ENCODE measurements around the gene SPATA45.
"Not testable (repeated sequence)": the region's sequence is repeated elsewhere in the genome, so short reads cannot be mapped to it uniquely, and the experiment has no call there.

Gene SPATA45

GRCh38 chr1:212838145-212838544 lies 9.3 kb downstream of the SPATA45 start:
- no peak for DNase-seq
- TF ChIP-seq CTCF (IDR thresholded peaks at IDR 0.05; ENCODE audit: low read depth, low read length) = no peak
- Histone ChIP-seq H3K36me3 (no peaks in the 10 kb centered on the region), H3K4me3 (ENCODE audit: low read depth, low read length) (no peak overlapping the region), H3K27ac (no peak overlapping the region), H3K27me3 (ENCODE audit: insufficient read depth, low read depth, severe bottlenecking) (no peaks in the 10 kb centered on the region), H3K9me3 (ENCODE audit: severe bottlenecking) (no peaks in the 10 kb centered on the region)

GRCh38 chr1:212833211-212834207 lies 13.9 kb downstream of the SPATA45 start:
- not testable (repeated sequence) for H3K27ac ChIP-seq; H3K36me3 ChIP-seq; H3K4me3 ChIP-seq (ENCODE audit: low read depth, low read length); DNase-seq; H3K27me3 ChIP-seq (ENCODE audit: insufficient read depth, low read depth, severe bottlenecking); H3K9me3 ChIP-seq (ENCODE audit: severe bottlenecking)

GRCh38 chr1:212828395-212828794 lies 19.1 kb downstream of the SPATA45 start:
- no peak overlapping the region for H3K4me3 ChIP-seq (ENCODE audit: low read depth, low read length)
- H3K27me3 ChIP-seq (ENCODE audit: insufficient read depth, low read depth, severe bottlenecking) = no peaks in the 10 kb centered on the region
- peaks cover 25% of the 10 kb centered on the region for H3K9me3 ChIP-seq (ENCODE audit: severe bottlenecking)
- no peak for DNase-seq
- H3K27ac ChIP-seq = peak overlapping the region; percentile 34
- H3K36me3 ChIP-seq = no peaks in the 10 kb centered on the region; the same call in 1 of the 2 replicates
- TF ChIP-seq CTCF (IDR thresholded peaks at IDR 0.05; ENCODE audit: low read depth, low read length) = no peak

GRCh38 chr1:212827831-212828278 lies 19.6 kb downstream of the SPATA45 start:
- Histone ChIP-seq H3K27ac (peak overlapping the region; percentile 34), H3K36me3 (no peaks in the 10 kb centered on the region; the same call in 1 of the 2 replicates), H3K27me3 (ENCODE audit: insufficient read depth, low read depth, severe bottlenecking) (no peaks in the 10 kb centered on the region), H3K9me3 (ENCODE audit: severe bottlenecking) (peaks cover 25% of the 10 kb centered on the region), H3K4me3 (ENCODE audit: low read depth, low read length) (no peak overlapping the region)
- no peak for TF ChIP-seq CTCF (IDR thresholded peaks at IDR 0.05; ENCODE audit: low read depth, low read length)
- DNase-seq = peak; percentile 55

- TF ChIP-seq CTCF (IDR thresholded peaks at IDR 0.05; ENCODE audit: low read depth, low read length) = no peak
- no peaks in the 10 kb centered on the region; the same call in 1 of the 2 replicates for H3K36me3 ChIP-seq
- no peak for DNase-seq
- no peak overlapping the region for H3K4me3 ChIP-seq (ENCODE audit: low read depth, low read length)
- peak overlapping the region; percentile 34 for H3K27ac ChIP-seq
- H3K27me3 ChIP-seq (ENCODE audit: insufficient read depth, low read depth, severe bottlenecking) = no peaks in the 10 kb centered on the region
- H3K9me3 ChIP-seq (ENCODE audit: severe bottlenecking) = peaks cover 25% of the 10 kb centered on the region
These were observed 20.2 kb downstream of the SPATA45 start for GRCh38 chr1:212827171-212827776.

- no peaks in the 10 kb centered on the region for H3K27me3 ChIP-seq (ENCODE audit: insufficient read depth, low read depth, severe bottlenecking)
- no peak for TF ChIP-seq CTCF (IDR thresholded peaks at IDR 0.05; ENCODE audit: low read depth, low read length)
- H3K36me3 ChIP-seq = no peaks in the 10 kb centered on the region; the same call in 1 of the 2 replicates
These were observed 21.5 kb downstream of the SPATA45 start for GRCh38 chr1:212825798-212826452.

More at GRCh38 chr1:212825798-212826452, 21.5 kb downstream of the SPATA45 start:
- Histone ChIP-seq H3K4me3 (ENCODE audit: low read depth, low read length) (no peak overlapping the region), H3K27ac (no peak overlapping the region), H3K9me3 (ENCODE audit: severe bottlenecking) (peaks cover 25% of the 10 kb centered on the region)
- DNase-seq = no peak
